Body of pancreas (tissue), 4 donors: ENCODE data around the gene MMP23B.

Experiments used
- POLR2A ChIP-seq, 3 donors: fragments of 450-650 bp; IDR thresholded peaks; one replicate each; pipeline ENCODE4 v1.6.1; 2016; ENCODE audit warnings: antibody characterized with exemption in 3 of 3, mild to moderate bottlenecking in 2 of 3
- TF ChIP-seq, protein P1 (sequence below), 7 experiments: fragments of 450-650 bp in 4 of 7; fragments of 200-600 bp in 3 of 7; sonication (generic) in 3 of 7; IDR thresholded peaks; one replicate each; pipeline ENCODE4 v1.5.1; 2016 to 2019; ENCODE audit warnings: antibody characterized with exemption in 7 of 7

DNA sequence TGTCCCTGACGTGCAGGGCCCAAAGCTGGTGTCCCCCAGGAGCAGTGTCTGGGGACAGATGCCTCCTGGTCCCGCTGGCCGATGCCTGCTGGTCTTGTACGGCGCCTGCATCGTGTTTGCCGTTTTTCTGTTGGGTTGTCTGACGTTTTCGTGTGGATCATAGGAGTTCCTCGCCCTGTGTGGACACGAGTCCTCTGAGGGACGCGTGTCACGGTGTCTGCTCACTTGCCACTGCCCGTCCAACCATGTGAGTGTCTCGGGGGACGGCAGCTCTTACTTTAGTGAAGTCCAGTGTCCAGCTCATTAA is 9.2 kb upstream of the MMP23B start:
- TF ChIP-seq, protein P1, sequence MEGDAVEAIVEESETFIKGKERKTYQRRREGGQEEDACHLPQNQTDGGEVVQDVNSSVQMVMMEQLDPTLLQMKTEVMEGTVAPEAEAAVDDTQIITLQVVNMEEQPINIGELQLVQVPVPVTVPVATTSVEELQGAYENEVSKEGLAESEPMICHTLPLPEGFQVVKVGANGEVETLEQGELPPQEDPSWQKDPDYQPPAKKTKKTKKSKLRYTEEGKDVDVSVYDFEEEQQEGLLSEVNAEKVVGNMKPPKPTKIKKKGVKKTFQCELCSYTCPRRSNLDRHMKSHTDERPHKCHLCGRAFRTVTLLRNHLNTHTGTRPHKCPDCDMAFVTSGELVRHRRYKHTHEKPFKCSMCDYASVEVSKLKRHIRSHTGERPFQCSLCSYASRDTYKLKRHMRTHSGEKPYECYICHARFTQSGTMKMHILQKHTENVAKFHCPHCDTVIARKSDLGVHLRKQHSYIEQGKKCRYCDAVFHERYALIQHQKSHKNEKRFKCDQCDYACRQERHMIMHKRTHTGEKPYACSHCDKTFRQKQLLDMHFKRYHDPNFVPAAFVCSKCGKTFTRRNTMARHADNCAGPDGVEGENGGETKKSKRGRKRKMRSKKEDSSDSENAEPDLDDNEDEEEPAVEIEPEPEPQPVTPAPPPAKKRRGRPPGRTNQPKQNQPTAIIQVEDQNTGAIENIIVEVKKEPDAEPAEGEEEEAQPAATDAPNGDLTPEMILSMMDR (IDR thresholded peaks at IDR 0.05), result no peak
- TF ChIP-seq POLR2A (IDR thresholded peaks at IDR 0.05), result no peak
